ENCODE results near the gene SEMA3F.

DNA sequence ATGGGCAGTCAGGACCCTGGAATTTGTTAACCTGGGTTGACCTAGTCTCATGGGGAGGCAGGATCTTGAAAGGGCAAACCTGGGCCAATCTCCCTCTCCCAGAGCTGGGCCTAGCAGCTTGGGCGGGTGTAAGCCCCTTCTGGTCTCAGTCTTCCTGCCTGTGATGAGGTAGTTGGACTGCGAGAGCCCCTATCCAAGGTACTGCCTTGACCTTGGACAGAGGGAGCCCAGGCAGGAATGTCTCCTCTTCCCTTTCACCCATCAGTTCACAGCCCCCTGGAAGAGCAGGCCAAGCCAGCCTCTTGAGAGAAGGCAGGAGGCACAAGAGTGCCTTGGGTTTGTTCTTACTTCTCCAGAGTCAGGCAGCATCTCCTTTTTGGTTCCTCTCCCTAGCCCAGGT is 24.7 kb upstream of the SEMA3F start:
- TF ChIP-seq, protein P1, sequence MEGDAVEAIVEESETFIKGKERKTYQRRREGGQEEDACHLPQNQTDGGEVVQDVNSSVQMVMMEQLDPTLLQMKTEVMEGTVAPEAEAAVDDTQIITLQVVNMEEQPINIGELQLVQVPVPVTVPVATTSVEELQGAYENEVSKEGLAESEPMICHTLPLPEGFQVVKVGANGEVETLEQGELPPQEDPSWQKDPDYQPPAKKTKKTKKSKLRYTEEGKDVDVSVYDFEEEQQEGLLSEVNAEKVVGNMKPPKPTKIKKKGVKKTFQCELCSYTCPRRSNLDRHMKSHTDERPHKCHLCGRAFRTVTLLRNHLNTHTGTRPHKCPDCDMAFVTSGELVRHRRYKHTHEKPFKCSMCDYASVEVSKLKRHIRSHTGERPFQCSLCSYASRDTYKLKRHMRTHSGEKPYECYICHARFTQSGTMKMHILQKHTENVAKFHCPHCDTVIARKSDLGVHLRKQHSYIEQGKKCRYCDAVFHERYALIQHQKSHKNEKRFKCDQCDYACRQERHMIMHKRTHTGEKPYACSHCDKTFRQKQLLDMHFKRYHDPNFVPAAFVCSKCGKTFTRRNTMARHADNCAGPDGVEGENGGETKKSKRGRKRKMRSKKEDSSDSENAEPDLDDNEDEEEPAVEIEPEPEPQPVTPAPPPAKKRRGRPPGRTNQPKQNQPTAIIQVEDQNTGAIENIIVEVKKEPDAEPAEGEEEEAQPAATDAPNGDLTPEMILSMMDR (conservative IDR thresholded peaks at IDR 0.05; ENCODE audit: low read depth, low read length) = no peak
- TF ChIP-seq POLR2A (IDR thresholded peaks at IDR 0.05; ENCODE audit: low read depth, low read length) = no peak
- TF ChIP-seq RAD21 (IDR thresholded peaks at IDR 0.05; ENCODE audit: low read length) = no peak
- TF ChIP-seq, protein P2, sequence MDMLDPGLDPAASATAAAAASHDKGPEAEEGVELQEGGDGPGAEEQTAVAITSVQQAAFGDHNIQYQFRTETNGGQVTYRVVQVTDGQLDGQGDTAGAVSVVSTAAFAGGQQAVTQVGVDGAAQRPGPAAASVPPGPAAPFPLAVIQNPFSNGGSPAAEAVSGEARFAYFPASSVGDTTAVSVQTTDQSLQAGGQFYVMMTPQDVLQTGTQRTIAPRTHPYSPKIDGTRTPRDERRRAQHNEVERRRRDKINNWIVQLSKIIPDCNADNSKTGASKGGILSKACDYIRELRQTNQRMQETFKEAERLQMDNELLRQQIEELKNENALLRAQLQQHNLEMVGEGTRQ (IDR thresholded peaks at IDR 0.05; ENCODE audit: low read depth, low read length) = no peak
- TF ChIP-seq CHD1 (IDR thresholded peaks at IDR 0.05; ENCODE audit: low read depth, low read length) = no peak
- no peak for TF ChIP-seq MAZ (IDR thresholded peaks at IDR 0.05; ENCODE audit: borderline replicate concordance, low read depth, low read length)
- no peak for TF ChIP-seq RFX5 (IDR thresholded peaks at IDR 0.05; ENCODE audit: low read depth, low read length)
